ENCODE results near the gene TNNI3K. TPM values are rescaled to one million over a fixed set of nuclear protein-coding genes. Genes with fewer than 3 reads are reported as not detected.

TNNI3K gene
- total and polyA plus RNA-seq, 12 donors = 11.7 to 162 (median 95.6) TPM

GRCh38 chr1:74522148-74522547 lies 287.0 kb downstream of the TNNI3K start:
- WGBS, 2 donors = 32 to 47% methylated on average over 4 of the region's 4 CpGs
- H3K9me3 ChIP-seq = no peaks in the 10 kb centered on the region
- intact Hi-C loops (cut with DNase I) = no loop called here
- no peaks in the 10 kb centered on the region for H3K27me3 ChIP-seq
- H3K27ac ChIP-seq = no peak overlapping the region
- H3K4me3 ChIP-seq = no peak overlapping the region
- TF ChIP-seq CTCF (IDR thresholded peaks at IDR 0.05) = no peak
- ATAC-seq (no peak), DNase-seq (no peak)
- no peaks in the 10 kb centered on the region for H3K36me3 ChIP-seq
- no peaks in the 10 kb centered on the region for H3K4me1 ChIP-seq

GRCh38 chr1:74523873-74524480 lies 288.8 kb downstream of the TNNI3K start:
- ATAC-seq (no peak), DNase-seq (no peak)
- H3K36me3 ChIP-seq = no peaks in the 10 kb centered on the region
- intact Hi-C loops (cut with DNase I) = no loop called here
- no peaks in the 10 kb centered on the region for H3K9me3 ChIP-seq
- TF ChIP-seq CTCF (IDR thresholded peaks at IDR 0.05) = no peak
- no peaks in the 10 kb centered on the region for H3K4me1 ChIP-seq
- H3K27me3 ChIP-seq = no peaks in the 10 kb centered on the region
- no peak overlapping the region for H3K4me3 ChIP-seq
- H3K27ac ChIP-seq = no peak overlapping the region
- 74 to 82% methylated on average over 2 of the region's 2 CpGs for WGBS, 2 donors

GRCh38 chr1:74526708-74527107 lies 291.5 kb downstream of the TNNI3K start:
- H3K27me3 ChIP-seq = no peaks in the 10 kb centered on the region
- intact Hi-C loops (cut with DNase I) = no loop called here
- no peak overlapping the region for H3K4me3 ChIP-seq
- DNase-seq (no peak), ATAC-seq (no peak)
- no peaks in the 10 kb centered on the region for H3K36me3 ChIP-seq
- H3K27ac ChIP-seq = no peak overlapping the region
- no peaks in the 10 kb centered on the region for H3K4me1 ChIP-seq
- no peak for TF ChIP-seq CTCF (IDR thresholded peaks at IDR 0.05)
- WGBS, 2 donors = 62 to 64% methylated on average over 2 of the region's 2 CpGs
- no peaks in the 10 kb centered on the region for H3K9me3 ChIP-seq

GRCh38 chr1:74528123-74528522 lies 292.9 kb downstream of the TNNI3K start:
- Histone ChIP-seq H3K4me3 (no peak overlapping the region), H3K36me3 (no peaks in the 10 kb centered on the region), H3K27ac (no peak overlapping the region), H3K4me1 (no peaks in the 10 kb centered on the region), H3K9me3 (no peaks in the 10 kb centered on the region), H3K27me3 (no peaks in the 10 kb centered on the region)
- 87 to 91% methylated on average over 4 of the region's 4 CpGs for WGBS, 2 donors
- DNase-seq = no peak
- peak in 2 of 8 donors; percentile 31 to 44 for ATAC-seq
- intact Hi-C loops (cut with DNase I) = no loop called here
- no peak for TF ChIP-seq CTCF (IDR thresholded peaks at IDR 0.05)

All from heart right ventricle (tissue), 16 donors.